ENCODE results near the gene IMPDH1. TPM values are rescaled to one million over a fixed set of nuclear protein-coding genes. Genes with fewer than 3 reads are reported as not detected.
"Not testable (repeated sequence)": the region's sequence is repeated elsewhere in the genome, so short reads cannot be mapped to it uniquely, and the experiment has no call there.

Gene IMPDH1
- total RNA-seq, result 30.4 and 34.7 TPM in 2 replicates
- polyA plus RNA-seq, result 63.5 and 70.5 TPM in 2 replicates

GRCh38 chr7:128409596-128410450 lies at the start of gene IMPDH1:
Gene IMPDH1 (minus strand): TSS chr7:128409982. CDS start chr7:128409901, 81 bp downstream.
- peaks cover 38% of the 10 kb centered on the region for H3K4me1 ChIP-seq (ENCODE audit: insufficient read depth)
- TF ChIP-seq EZH2 (IDR thresholded peaks at IDR 0.05; ENCODE audit: borderline replicate concordance) (no peak), EZH2phosphoT487 (IDR thresholded peaks at IDR 0.05; ENCODE audit: low read depth, severe bottlenecking, unreplicated experiment) (no peak)
- TF ChIP-seq, protein P1, sequence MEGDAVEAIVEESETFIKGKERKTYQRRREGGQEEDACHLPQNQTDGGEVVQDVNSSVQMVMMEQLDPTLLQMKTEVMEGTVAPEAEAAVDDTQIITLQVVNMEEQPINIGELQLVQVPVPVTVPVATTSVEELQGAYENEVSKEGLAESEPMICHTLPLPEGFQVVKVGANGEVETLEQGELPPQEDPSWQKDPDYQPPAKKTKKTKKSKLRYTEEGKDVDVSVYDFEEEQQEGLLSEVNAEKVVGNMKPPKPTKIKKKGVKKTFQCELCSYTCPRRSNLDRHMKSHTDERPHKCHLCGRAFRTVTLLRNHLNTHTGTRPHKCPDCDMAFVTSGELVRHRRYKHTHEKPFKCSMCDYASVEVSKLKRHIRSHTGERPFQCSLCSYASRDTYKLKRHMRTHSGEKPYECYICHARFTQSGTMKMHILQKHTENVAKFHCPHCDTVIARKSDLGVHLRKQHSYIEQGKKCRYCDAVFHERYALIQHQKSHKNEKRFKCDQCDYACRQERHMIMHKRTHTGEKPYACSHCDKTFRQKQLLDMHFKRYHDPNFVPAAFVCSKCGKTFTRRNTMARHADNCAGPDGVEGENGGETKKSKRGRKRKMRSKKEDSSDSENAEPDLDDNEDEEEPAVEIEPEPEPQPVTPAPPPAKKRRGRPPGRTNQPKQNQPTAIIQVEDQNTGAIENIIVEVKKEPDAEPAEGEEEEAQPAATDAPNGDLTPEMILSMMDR (IDR thresholded peaks at IDR 0.05; ENCODE audit: poor library complexity), result no peak

DNA sequence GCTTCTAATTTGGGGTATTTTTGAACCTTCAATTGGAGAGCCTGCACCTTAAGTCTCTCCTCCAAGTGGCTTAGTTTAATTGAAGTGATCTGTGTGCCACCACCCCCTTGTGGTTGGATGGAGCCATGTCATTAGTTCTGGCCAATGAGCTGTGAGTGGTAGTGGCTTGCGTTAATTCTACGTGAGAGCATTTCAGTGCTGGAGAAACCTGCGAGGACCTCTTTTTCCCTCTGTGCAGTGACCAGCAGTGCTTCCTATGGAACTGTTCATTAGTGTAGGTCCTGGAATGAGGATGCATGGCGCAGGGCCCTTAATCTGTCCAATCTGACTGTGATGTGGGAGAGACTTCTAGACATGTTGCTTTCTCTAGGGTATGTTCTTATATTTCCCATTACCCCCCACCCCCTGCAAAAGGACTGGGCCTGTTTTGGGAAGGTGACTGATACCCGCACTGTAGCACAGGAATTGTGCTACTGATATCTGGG lies 49.7 kb upstream of the IMPDH1 start:
- Histone ChIP-seq H3K27me3 (no peaks in the 10 kb centered on the region), H3K9me3 (ENCODE audit: low read depth) (no peaks in the 10 kb centered on the region), H3K4me3 (no peak overlapping the region), H3K4me1 (ENCODE audit: insufficient read depth) (peaks cover 14% of the 10 kb centered on the region), H3K9me2 (replicated peaks; ENCODE audit: insufficient read depth) (no peaks in the 10 kb centered on the region), H3K4me2 (peak overlapping the region; percentile 94), H3K36me3 (replicated peaks; ENCODE audit: insufficient read depth, low read depth) (no peaks in the 10 kb centered on the region), H4K20me1 (ENCODE audit: insufficient read depth, poor library complexity, severe bottlenecking) (no peaks in the 10 kb centered on the region), H2AFZ (no peak overlapping the region), H3K79me2 (peaks cover 57% of the 10 kb centered on the region), H3K27ac (no peak overlapping the region)
- DNase-seq (ENCODE audit: low spot score), result peak; percentile 71
- 67% methylated on average over 5 of the region's 5 CpGs for WGBS (ENCODE audit: low lambda C conversion rate, missing lambda C conversion rate)
- TF ChIP-seq EZH2phosphoT487 (IDR thresholded peaks at IDR 0.05; ENCODE audit: low read depth, severe bottlenecking, unreplicated experiment), result no peak
- TF ChIP-seq, protein P1 (IDR thresholded peaks at IDR 0.05; ENCODE audit: poor library complexity), result peak; percentile 67

More at GRCh38 chr7:128409596-128410450, at the start of gene IMPDH1:
- no peaks in the 10 kb centered on the region for H3K9me3 ChIP-seq (ENCODE audit: low read depth)
- under 1% methylated on average over 75 of the region's 87 CpGs for WGBS (ENCODE audit: low lambda C conversion rate, missing lambda C conversion rate)
- peak within 1 kb of the TSS; percentile 90 for H3K27ac ChIP-seq
- no peaks in the 10 kb centered on the region for H3K36me3 ChIP-seq (replicated peaks; ENCODE audit: insufficient read depth, low read depth)
- peak within 1 kb of the TSS; percentile 65 for H3K4me3 ChIP-seq
- peaks cover 2% of the 10 kb centered on the region for H4K20me1 ChIP-seq (ENCODE audit: insufficient read depth, poor library complexity, severe bottlenecking)
- peak within 1 kb of the TSS; percentile 90 for H3K4me2 ChIP-seq
- H3K9me2 ChIP-seq (replicated peaks; ENCODE audit: insufficient read depth), result no peaks in the 10 kb centered on the region
- no peaks in the 10 kb centered on the region for H3K27me3 ChIP-seq
- peaks cover 7% of the 10 kb centered on the region for H3K79me2 ChIP-seq
- DNase-seq (ENCODE audit: low spot score), result peak; percentile 92
- H2AFZ ChIP-seq, result peak within 1 kb of the TSS; percentile 76

- Histone ChIP-seq H3K36me3 (replicated peaks; ENCODE audit: insufficient read depth, low read depth) (no peaks in the 10 kb centered on the region), H2AFZ (no peak overlapping the region), H3K4me1 (ENCODE audit: insufficient read depth) (peaks cover 19% of the 10 kb centered on the region), H3K4me3 (no peak overlapping the region), H3K9me2 (replicated peaks; ENCODE audit: insufficient read depth) (no peaks in the 10 kb centered on the region), H3K9me3 (ENCODE audit: low read depth) (no peaks in the 10 kb centered on the region), H3K79me2 (peaks cover 57% of the 10 kb centered on the region), H3K4me2 (peak overlapping the region; percentile 94), H4K20me1 (ENCODE audit: insufficient read depth, poor library complexity, severe bottlenecking) (no peaks in the 10 kb centered on the region), H3K27me3 (no peaks in the 10 kb centered on the region), H3K27ac (no peak overlapping the region)
- no peak for DNase-seq (ENCODE audit: low spot score)
- TF ChIP-seq, protein P1 (IDR thresholded peaks at IDR 0.05; ENCODE audit: poor library complexity), result no peak
- TF ChIP-seq EZH2 (IDR thresholded peaks at IDR 0.05; ENCODE audit: borderline replicate concordance), result no peak
- no peak for TF ChIP-seq EZH2phosphoT487 (IDR thresholded peaks at IDR 0.05; ENCODE audit: low read depth, severe bottlenecking, unreplicated experiment)
- WGBS (ENCODE audit: low lambda C conversion rate, missing lambda C conversion rate), result 82% methylated on average over 3 of the region's 3 CpGs
Measured at GRCh38 chr7:128458956-128459355, 49.2 kb upstream of the IMPDH1 start.

DNA sequence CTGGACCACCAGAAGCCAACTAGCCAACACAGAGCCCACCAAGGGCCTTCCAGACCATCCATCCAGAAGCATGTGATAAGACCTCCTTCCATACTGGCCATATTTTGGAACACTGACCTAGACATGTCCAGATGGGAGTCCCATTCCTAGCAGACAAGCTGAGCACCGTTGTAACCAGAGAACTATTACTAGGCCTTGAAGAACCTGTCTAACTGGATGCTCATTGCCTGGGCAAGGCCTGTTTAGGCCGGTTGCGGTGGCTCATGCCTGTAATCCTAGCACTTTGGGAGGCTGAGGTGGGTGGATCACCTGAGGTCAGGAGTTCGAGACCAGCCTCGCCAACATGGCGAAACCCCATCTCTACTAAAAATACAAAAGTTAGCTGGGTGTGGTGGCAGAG lies 47.6 kb upstream of the IMPDH1 start:
- H3K9me2 ChIP-seq (replicated peaks; ENCODE audit: insufficient read depth); H2AFZ ChIP-seq; H3K27me3 ChIP-seq; H4K20me1 ChIP-seq (ENCODE audit: insufficient read depth, poor library complexity, severe bottlenecking); H3K4me3 ChIP-seq; H3K36me3 ChIP-seq (replicated peaks; ENCODE audit: insufficient read depth, low read depth); DNase-seq (ENCODE audit: low spot score); H3K27ac ChIP-seq; H3K9me3 ChIP-seq (ENCODE audit: low read depth): not testable (repeated sequence)
- Histone ChIP-seq H3K79me2 (peaks cover 55% of the 10 kb centered on the region), H3K4me2 (peak overlapping the region; percentile 94), H3K4me1 (ENCODE audit: insufficient read depth) (peaks cover 24% of the 10 kb centered on the region)
- WGBS (ENCODE audit: low lambda C conversion rate, missing lambda C conversion rate), result 88% methylated on average over 6 of the region's 6 CpGs
